Endothelial cell of umbilical vein (primary cell): ENCODE data around the gene SERINC1. TPM values are rescaled to one million over a fixed set of nuclear protein-coding genes. Genes with fewer than 3 reads are reported as not detected.
A peak's percentile ranks its signal among the peaks of the same experiment; 100 is the strongest.

Experiments
- BruUV-seq: library from RNA; stranded (reverse); fragments of 400-500 nt; replicated peaks from 2 replicates; lab custom pipeline; 2021; lab: Mats Ljungman, UMichigan
- CTCF ChIA-PET: fragments of 300-600, 350-600 bp; sonication (Branson Sonifier 250); formaldehyde crosslinking; loops from one replicate; lab custom pipeline; 2021; ENCODE audit warnings: antibody characterized with exemption, inconsistent platforms; lab: Charles Lee
- POLR2A ChIA-PET: fragments of 300-600, 350-600 bp; sonication (Branson Sonifier 250); formaldehyde crosslinking; loops from one replicate; lab custom pipeline; 2021; ENCODE audit warnings: antibody characterized with exemption, inconsistent platforms; lab: Charles Lee
- DNase-seq: peaks from one replicate; pipeline ENCODE4 v3.0.0-alpha.2; 2011; ENCODE audit warnings: low read depth, low spot score
- FAIRE-seq: peaks from 2 replicates; lab custom pipeline; 2011; peaks lifted over from hg19 to GRCh38; lab: Jason Lieb, UNC
- H2AFZ ChIP-seq: 2 replicates; pipeline ENCODE4 v1.6.0; 2012; ENCODE audit warnings: low read depth, low read length, control low read depth, inconsistent platforms
- H3K27ac ChIP-seq: 2 replicates; pipeline ENCODE4 v1.5.1; 2011; ENCODE audit warnings: low read depth, mild to moderate bottlenecking, control low read depth, low read length, moderate library complexity; ENCODE audit not compliant: insufficient read depth
- H3K27me3 ChIP-seq, 2 experiments: 2 replicates each; pipeline versions ENCODE4 v1.6.0 to v1.6.1; 2011; ENCODE audit warnings: low read length in 2 of 2, mixed read lengths in 1 of 2; ENCODE audit not compliant: control insufficient read depth in 2 of 2, insufficient read depth in 2 of 2
- H3K36me3 ChIP-seq, 2 experiments: 2 replicates in 1 of 2; 3 replicates in 1 of 2; pipeline ENCODE4 v1.5.1; 2011; ENCODE audit warnings: low read length in 2 of 2, mild to moderate bottlenecking in 1 of 2, moderate library complexity in 1 of 2; ENCODE audit not compliant: control insufficient read depth in 2 of 2, insufficient read depth in 2 of 2; ENCODE audit errors: extremely low read depth in 1 of 2
- H3K4me1 ChIP-seq: 3 replicates; pipeline ENCODE4 v1.5.1; 2011; ENCODE audit warnings: mild to moderate bottlenecking, low read length; ENCODE audit not compliant: control insufficient read depth, insufficient read depth; ENCODE audit errors: extremely low read depth
- H3K4me2 ChIP-seq: 2 replicates; pipeline ENCODE4 v1.6.1; 2011; ENCODE audit warnings: low read length, control low read depth, mixed read lengths; ENCODE audit not compliant: insufficient read depth
- H3K4me3 ChIP-seq, 3 experiments: fragments of 200-600 bp in 1 of 3; sonication (generic), shearing (Covaris generic) in 1 of 3; replicated peaks in 1 of 3; 2 replicates each; pipeline ENCODE4 v1.5.1; 2011 to 2016; ENCODE audit warnings: control low read depth in 3 of 3, low read length in 3 of 3, mild to moderate bottlenecking in 2 of 3, inconsistent platforms in 1 of 3, low read depth in 1 of 3, moderate library complexity in 1 of 3; ENCODE audit not compliant: insufficient read depth in 1 of 3
- H3K79me2 ChIP-seq: 2 replicates; pipeline ENCODE4 v1.6.0; 2012; ENCODE audit warnings: low read length, inconsistent platforms; ENCODE audit not compliant: control insufficient read depth, insufficient read depth
- H3K9ac ChIP-seq: replicated peaks from 2 replicates; pipeline ENCODE3; 2011; ENCODE audit warnings: low read length, control low read depth; ENCODE audit not compliant: insufficient read depth; ENCODE audit errors: extremely low read depth
- H3K9me1 ChIP-seq: replicated peaks from 3 replicates; pipeline ENCODE4 v1.6.0; 2011; ENCODE audit warnings: mild to moderate bottlenecking, low read length; ENCODE audit not compliant: control insufficient read depth, insufficient read depth; ENCODE audit errors: extremely low read depth
- H3K9me3 ChIP-seq: replicated peaks from 2 replicates; pipeline ENCODE4 v1.5.1; 2012; ENCODE audit warnings: low read length, inconsistent platforms; ENCODE audit not compliant: control insufficient read depth, insufficient read depth
- H4K20me1 ChIP-seq: replicated peaks from 2 replicates; pipeline ENCODE3; 2011; ENCODE audit warnings: mild to moderate bottlenecking, low read length; ENCODE audit not compliant: control insufficient read depth, insufficient read depth; ENCODE audit errors: extremely low read depth
- EZH2 ChIP-seq: IDR thresholded peaks from 2 replicates; pipeline ENCODE4 v1.6.1; 2012; ENCODE audit warnings: borderline replicate concordance, low read depth, mild to moderate bottlenecking, moderate library complexity, low read length, inconsistent platforms; ENCODE audit not compliant: severe bottlenecking
- GATA2 ChIP-seq: IDR thresholded peaks from 2 replicates; pipeline ENCODE4 v1.7.0; 2011; ENCODE audit warnings: low read depth, mild to moderate bottlenecking, moderate library complexity, mixed read lengths, low read length; ENCODE audit not compliant: insufficient read length, insufficient read depth
- POLR2A ChIP-seq: IDR thresholded peaks from 2 replicates; pipeline ENCODE4 v1.6.1; 2012; ENCODE audit warnings: low read depth, mild to moderate bottlenecking, control low read depth, low read length
- POLR2AphosphoS5 ChIP-seq: IDR thresholded peaks from 2 replicates; pipeline ENCODE4 v1.6.1; 2012; ENCODE audit warnings: low read depth, mild to moderate bottlenecking, control low read depth, low read length, moderate library complexity; ENCODE audit not compliant: insufficient read depth
- dilution Hi-C: fragments of 300-500 bp; cut with MboI; formaldehyde crosslinking; loops from one replicate; pipeline ENCODE4 v1.15.0; 2019; ENCODE audit warnings: low sequenced_read_pairs; ENCODE audit not compliant: extremely low pct_ligation_motif_present
- intact Hi-C: fragments of 100-400 bp; cut with micrococcal nuclease; formaldehyde crosslinking; loops from one replicate; pipeline ENCODE4 v1.10.0; 2022
- polyA plus RNA-seq, 4 experiments: library from polyadenylated mRNA; depleted of rRNA in 3 of 4; stranded (reverse) in 3 of 4; unstranded in 1 of 4; fragments of >200 nt; gene quantifications; 2 replicates each; pipeline versions ENCODE4 v1.2.1 to v1.2.3, GENCODE V29; 2011 to 2012; ENCODE audit warnings: missing spikeins in 1 of 4
- total RNA-seq: library from RNA; stranded (reverse); gene quantifications from 2 replicates; pipeline ENCODE4 v1.2.3, GENCODE V29; 2021
- TF ChIP-seq, protein P1 (sequence below), 2 donors: IDR thresholded peaks; 1 replicate in 1 of 2; 2 replicates in 1 of 2; pipeline ENCODE4 v1.5.1; 2011; ENCODE audit warnings: low read length in 2 of 2, mild to moderate bottlenecking in 2 of 2, moderate library complexity in 2 of 2, control low read depth in 1 of 2, inconsistent platforms in 1 of 2, low read depth in 1 of 2; ENCODE audit not compliant: insufficient read depth in 1 of 2; ENCODE audit errors: extremely low read depth in 1 of 2
- TF ChIP-seq, protein P2 (sequence below): IDR thresholded peaks from 2 replicates; pipeline ENCODE4 v1.6.1; 2011; ENCODE audit not compliant: insufficient read depth, insufficient read length

SERINC1 gene
- total and polyA plus RNA-seq, 2 donors (not counting 3 experiments of a cell fraction or from before 2014, with no cell fraction given), result 40.4 to 76.5 TPM

DNA sequence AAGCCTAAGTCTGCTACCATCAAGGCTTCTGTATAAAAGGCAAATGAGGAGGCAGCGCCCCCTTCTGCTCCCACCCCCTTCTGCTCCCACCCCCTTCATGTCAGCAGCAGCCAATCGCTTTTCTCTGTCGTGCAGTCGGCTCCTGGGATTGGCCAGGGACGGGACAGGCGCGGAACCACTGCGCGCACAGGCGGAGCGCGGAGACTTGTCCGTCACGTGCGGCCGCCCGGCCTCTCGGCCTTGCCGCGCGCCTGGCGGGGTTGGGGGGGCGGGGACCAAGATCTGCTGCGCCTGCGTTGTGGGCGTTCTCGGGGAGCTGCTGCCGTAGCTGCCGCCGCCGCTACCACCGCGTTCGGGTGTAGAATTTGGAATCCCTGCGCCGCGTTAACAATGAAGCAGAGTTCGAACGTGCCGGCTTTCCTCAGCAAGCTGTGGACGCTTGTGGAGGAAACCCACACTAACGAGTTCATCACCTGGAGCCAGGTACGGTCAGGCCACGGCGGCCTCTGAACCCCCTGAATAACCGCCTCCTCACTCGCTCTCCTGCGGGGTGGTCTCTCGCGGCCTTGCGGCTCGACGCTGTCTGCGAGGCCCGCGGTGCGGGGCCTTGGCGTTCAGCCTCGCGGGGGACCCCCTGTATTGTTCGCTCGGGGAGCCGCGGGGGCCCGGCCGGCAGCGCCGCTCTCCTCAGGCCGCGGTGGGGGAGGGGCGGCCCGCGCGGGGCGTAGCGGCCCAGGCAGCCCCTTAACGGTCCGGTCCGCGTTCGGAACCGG lies 72.1 kb downstream of the SERINC1 start, which contains the start of gene HSF2:
Gene HSF2 (plus strand): TSS at position 305 of the 773 bp plus-strand sequence. CDS start 86 bp downstream, at position 391.
- Histone ChIP-seq H3K9me3 (no peaks in the 10 kb centered on the region), H3K79me2 (peaks cover 41% of the 10 kb centered on the region), H3K4me1 (peaks cover 11% of the 10 kb centered on the region), H3K36me3 (no peaks in the 10 kb centered on the region), H3K27me3 (peaks cover under 1 to 2% of the 10 kb centered on the region in 2 experiments), H3K27ac (peak within 1 kb of the TSS; percentile 48), H3K4me3 (peak within 1 kb of the TSS; percentile 22 to 95 (median 77)), H3K9ac (peak within 1 kb of the TSS; percentile 75), H3K4me2 (peak within 1 kb of the TSS; percentile 97), H3K9me1 (no peaks in the 10 kb centered on the region), H4K20me1 (no peaks in the 10 kb centered on the region), H2AFZ (peak within 1 kb of the TSS; percentile 88)
- TF ChIP-seq POLR2A, result peak; percentile 29
- no peak for TF ChIP-seq GATA2
- TF ChIP-seq, protein P1, sequence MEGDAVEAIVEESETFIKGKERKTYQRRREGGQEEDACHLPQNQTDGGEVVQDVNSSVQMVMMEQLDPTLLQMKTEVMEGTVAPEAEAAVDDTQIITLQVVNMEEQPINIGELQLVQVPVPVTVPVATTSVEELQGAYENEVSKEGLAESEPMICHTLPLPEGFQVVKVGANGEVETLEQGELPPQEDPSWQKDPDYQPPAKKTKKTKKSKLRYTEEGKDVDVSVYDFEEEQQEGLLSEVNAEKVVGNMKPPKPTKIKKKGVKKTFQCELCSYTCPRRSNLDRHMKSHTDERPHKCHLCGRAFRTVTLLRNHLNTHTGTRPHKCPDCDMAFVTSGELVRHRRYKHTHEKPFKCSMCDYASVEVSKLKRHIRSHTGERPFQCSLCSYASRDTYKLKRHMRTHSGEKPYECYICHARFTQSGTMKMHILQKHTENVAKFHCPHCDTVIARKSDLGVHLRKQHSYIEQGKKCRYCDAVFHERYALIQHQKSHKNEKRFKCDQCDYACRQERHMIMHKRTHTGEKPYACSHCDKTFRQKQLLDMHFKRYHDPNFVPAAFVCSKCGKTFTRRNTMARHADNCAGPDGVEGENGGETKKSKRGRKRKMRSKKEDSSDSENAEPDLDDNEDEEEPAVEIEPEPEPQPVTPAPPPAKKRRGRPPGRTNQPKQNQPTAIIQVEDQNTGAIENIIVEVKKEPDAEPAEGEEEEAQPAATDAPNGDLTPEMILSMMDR (IDR thresholded peaks at IDR 0.05; ENCODE audit: extremely low read depth in 1 of 2, insufficient read depth in 1 of 2, low read depth in 1 of 2, low read length in 2 of 2), result peak in 1 of 2 donors; percentile 48
- TF ChIP-seq, protein P2, sequence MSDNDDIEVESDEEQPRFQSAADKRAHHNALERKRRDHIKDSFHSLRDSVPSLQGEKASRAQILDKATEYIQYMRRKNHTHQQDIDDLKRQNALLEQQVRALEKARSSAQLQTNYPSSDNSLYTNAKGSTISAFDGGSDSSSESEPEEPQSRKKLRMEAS, result peak; percentile 88
- no peak for TF ChIP-seq EZH2
- TF ChIP-seq POLR2AphosphoS5, result no peak
- peak; percentile 93 for FAIRE-seq
- intact Hi-C loops, result loop anchor here (1.0 to 10.0 kb wide), 4 partner anchors 17 to 962 kb away; partner anchors contain the start of genes GJA1, SERINC1 and SMPDL3A
- dilution Hi-C loops, result no loop called here
- BruUV-seq, result no TSS peak
- ChIA-PET CTCF (interaction anchor here (0.7 to 1.6 kb wide), 9 partner anchors 9 to 1324 kb away, joined by 3 to 6 read pairs (median 4); no protein-coding TSS in a partner anchor), POLR2A (interaction anchor here (0.6 to 0.7 kb wide), 3 partner anchors 72 to 888 kb away, joined by 3 to 12 read pairs (median 4); partner anchors contain the start of gene SERINC1)
- peak; percentile 99 for DNase-seq
